Measurements from ENCODE around the gene SPG11.
"Not testable (repeated sequence)": the region's sequence is repeated elsewhere in the genome, so short reads cannot be mapped to it uniquely, and the experiment has no call there.

SPG11 gene

DNA sequence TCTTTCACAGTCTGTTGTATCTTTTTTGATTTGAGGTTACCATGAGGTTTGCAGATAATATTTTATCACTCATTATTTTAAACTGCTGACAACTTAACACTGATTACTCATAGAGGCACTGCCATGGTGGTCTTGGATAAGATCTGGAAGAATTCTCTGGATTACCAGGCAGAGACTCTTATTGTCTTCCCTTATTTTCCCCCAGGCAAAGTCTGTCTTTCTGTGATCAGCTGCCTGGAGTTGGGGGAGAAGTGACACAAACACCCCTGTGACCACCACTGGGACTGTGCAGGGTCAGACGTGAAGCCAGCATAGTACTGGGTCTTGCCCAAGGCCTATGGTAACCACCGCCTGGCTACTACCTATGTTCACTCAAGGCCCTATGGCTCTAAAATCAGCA is 42.9 kb upstream of the SPG11 start:
- TF ChIP-seq, protein P1, sequence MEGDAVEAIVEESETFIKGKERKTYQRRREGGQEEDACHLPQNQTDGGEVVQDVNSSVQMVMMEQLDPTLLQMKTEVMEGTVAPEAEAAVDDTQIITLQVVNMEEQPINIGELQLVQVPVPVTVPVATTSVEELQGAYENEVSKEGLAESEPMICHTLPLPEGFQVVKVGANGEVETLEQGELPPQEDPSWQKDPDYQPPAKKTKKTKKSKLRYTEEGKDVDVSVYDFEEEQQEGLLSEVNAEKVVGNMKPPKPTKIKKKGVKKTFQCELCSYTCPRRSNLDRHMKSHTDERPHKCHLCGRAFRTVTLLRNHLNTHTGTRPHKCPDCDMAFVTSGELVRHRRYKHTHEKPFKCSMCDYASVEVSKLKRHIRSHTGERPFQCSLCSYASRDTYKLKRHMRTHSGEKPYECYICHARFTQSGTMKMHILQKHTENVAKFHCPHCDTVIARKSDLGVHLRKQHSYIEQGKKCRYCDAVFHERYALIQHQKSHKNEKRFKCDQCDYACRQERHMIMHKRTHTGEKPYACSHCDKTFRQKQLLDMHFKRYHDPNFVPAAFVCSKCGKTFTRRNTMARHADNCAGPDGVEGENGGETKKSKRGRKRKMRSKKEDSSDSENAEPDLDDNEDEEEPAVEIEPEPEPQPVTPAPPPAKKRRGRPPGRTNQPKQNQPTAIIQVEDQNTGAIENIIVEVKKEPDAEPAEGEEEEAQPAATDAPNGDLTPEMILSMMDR (IDR thresholded peaks at IDR 0.05; ENCODE audit: low read depth, low read length), result no peak
- TF ChIP-seq EZH2phosphoT487 (IDR thresholded peaks at IDR 0.05; ENCODE audit: low read depth), result no peak
- Histone ChIP-seq H3K36me3 (replicated peaks; ENCODE audit: low read depth, low read length) (peaks cover 3% of the 10 kb centered on the region), H3K4me3 (ENCODE audit: low read length) (no peak overlapping the region), H3K27me3 (ENCODE audit: low read depth, low read length) (no peaks in the 10 kb centered on the region), H4K20me1 (ENCODE audit: insufficient read depth, low read length) (no peaks in the 10 kb centered on the region), H3K27ac (ENCODE audit: low read length) (no peak overlapping the region), H3K9ac (ENCODE audit: low read length) (no peak overlapping the region), H3K79me2 (ENCODE audit: low read length) (peaks cover 22% of the 10 kb centered on the region), H2AFZ (ENCODE audit: low read depth, low read length) (no peak overlapping the region), H3K4me1 (ENCODE audit: low read length) (peaks cover 10% of the 10 kb centered on the region), H3K4me2 (ENCODE audit: low read length) (no peak overlapping the region), H3K9me3 (ENCODE audit: insufficient read depth, low read length) (no peaks in the 10 kb centered on the region)

DNA sequence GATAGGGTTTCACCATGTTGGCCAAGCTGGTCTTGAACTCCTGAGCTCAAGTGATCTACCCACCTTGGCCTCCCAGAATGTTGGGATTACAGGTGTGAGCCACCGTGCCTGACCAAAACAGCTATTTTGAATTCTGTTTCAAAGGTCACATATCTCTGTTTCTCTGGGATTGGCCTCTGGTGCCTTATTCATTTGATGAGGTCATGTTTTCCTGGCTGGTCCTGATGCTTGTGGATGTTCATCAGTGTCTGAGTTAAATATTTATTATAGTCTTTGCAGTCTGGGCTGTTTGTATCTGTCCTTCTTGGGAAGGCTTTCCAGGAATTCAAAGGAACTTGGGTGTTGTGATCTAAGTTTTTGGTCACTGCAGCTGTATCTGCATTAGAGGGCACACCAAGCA is 42.5 kb upstream of the SPG11 start:
- Histone ChIP-seq H3K4me1 (ENCODE audit: low read length) (peaks cover 11% of the 10 kb centered on the region), H3K36me3 (replicated peaks; ENCODE audit: low read depth, low read length) (peaks cover 3% of the 10 kb centered on the region), H3K9ac (ENCODE audit: low read length) (no peak overlapping the region), H3K79me2 (ENCODE audit: low read length) (peaks cover 18% of the 10 kb centered on the region), H3K9me3 (ENCODE audit: insufficient read depth, low read length) (no peaks in the 10 kb centered on the region), H3K4me2 (ENCODE audit: low read length) (no peak overlapping the region), H2AFZ (ENCODE audit: low read depth, low read length) (no peak overlapping the region), H3K27ac (ENCODE audit: low read length) (no peak overlapping the region), H3K27me3 (ENCODE audit: low read depth, low read length) (no peaks in the 10 kb centered on the region), H4K20me1 (ENCODE audit: insufficient read depth, low read length) (no peaks in the 10 kb centered on the region), H3K4me3 (ENCODE audit: low read length) (no peak overlapping the region)
- TF ChIP-seq, protein P1 (IDR thresholded peaks at IDR 0.05; ENCODE audit: low read depth, low read length), result no peak
- TF ChIP-seq EZH2phosphoT487 (IDR thresholded peaks at IDR 0.05; ENCODE audit: low read depth), result no peak

DNA sequence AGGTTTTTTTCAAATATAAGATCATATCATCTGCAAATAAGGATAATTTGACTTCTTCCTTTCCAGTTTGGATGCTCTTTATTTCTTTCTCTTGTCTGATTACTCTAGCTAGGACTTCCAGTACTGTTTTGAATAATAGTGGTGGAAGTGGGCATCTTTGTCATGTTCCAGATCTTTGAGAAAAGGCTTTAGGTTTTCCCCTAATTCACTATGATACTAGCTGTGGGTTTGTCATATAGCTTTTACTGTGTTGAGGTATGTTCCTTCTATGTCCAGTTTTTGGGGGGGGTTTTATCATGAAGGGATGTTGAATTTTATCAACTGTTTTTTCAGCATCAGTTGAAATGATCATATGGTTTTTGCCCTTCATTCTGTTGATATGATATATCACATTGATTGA is 37.2 kb upstream of the SPG11 start:
- not testable (repeated sequence) for H3K27me3 ChIP-seq (ENCODE audit: low read depth, low read length); H3K4me2 ChIP-seq (ENCODE audit: low read length); H3K9ac ChIP-seq (ENCODE audit: low read length); H3K4me1 ChIP-seq (ENCODE audit: low read length); H3K79me2 ChIP-seq (ENCODE audit: low read length); H3K4me3 ChIP-seq (ENCODE audit: low read length); H3K27ac ChIP-seq (ENCODE audit: low read length); H4K20me1 ChIP-seq (ENCODE audit: insufficient read depth, low read length); H3K36me3 ChIP-seq (replicated peaks; ENCODE audit: low read depth, low read length); H2AFZ ChIP-seq (ENCODE audit: low read depth, low read length); H3K9me3 ChIP-seq (ENCODE audit: insufficient read depth, low read length)

DNA sequence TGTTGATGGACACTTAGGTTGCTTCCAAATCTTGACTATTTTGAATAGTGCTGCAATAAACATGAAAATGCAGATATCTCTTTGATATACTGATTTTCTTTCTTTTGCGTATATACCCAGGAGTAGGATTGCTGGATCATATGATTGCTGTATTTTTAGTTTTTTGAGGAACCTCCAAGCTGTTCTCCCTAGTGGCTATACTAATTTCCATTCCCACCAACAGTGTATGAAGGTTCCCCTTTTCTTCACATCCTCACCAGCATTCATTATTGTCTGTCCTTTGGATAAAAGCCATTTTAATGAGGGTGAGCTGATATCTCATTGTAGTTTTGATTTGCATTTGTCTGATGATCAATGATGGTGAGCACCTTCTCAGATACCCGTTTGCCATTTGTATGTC is 35.2 kb upstream of the SPG11 start:
- Histone ChIP-seq H3K27me3 (ENCODE audit: low read depth, low read length) (no peaks in the 10 kb centered on the region; the same call in 1 of the 2 replicates), H3K79me2 (ENCODE audit: low read length) (no peaks in the 10 kb centered on the region), H3K4me3 (ENCODE audit: low read length) (no peak overlapping the region), H4K20me1 (ENCODE audit: insufficient read depth, low read length) (no peaks in the 10 kb centered on the region), H3K27ac (ENCODE audit: low read length) (no peak overlapping the region), H3K9me3 (ENCODE audit: insufficient read depth, low read length) (no peaks in the 10 kb centered on the region), H3K4me2 (ENCODE audit: low read length) (no peak overlapping the region), H3K9ac (ENCODE audit: low read length) (no peak overlapping the region), H3K36me3 (replicated peaks; ENCODE audit: low read depth, low read length) (no peaks in the 10 kb centered on the region), H2AFZ (ENCODE audit: low read depth, low read length) (no peak overlapping the region), H3K4me1 (ENCODE audit: low read length) (peaks cover 6% of the 10 kb centered on the region; the same call in 1 of the 2 replicates)
- no peak for TF ChIP-seq EZH2phosphoT487 (IDR thresholded peaks at IDR 0.05; ENCODE audit: low read depth)
- TF ChIP-seq, protein P1 (IDR thresholded peaks at IDR 0.05; ENCODE audit: low read depth, low read length), result no peak

DNA sequence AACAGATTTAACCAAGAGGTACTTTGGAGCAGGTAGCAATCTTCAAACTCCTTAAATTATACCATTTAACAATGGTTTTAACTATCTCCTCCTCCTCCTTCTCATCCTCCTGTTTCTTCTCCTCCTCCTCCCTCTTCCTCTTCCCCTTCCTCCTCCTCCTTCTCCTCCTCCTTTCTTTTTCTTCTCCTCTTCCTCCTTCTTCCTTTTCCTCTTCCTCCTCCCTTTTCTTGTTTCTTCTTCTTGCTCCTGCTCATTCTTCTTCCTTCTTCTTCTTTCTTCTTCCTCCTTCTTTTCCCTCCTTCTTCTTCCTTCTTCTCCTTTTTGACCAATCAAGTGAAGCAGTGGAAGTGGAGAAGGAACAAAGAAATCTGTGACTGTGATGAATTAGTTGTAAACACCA is 33.6 kb upstream of the SPG11 start:
- no peaks in the 10 kb centered on the region for H3K9me3 ChIP-seq (ENCODE audit: insufficient read depth, low read length)
- H3K27ac ChIP-seq (ENCODE audit: low read length), result no peak overlapping the region
- H4K20me1 ChIP-seq (ENCODE audit: insufficient read depth, low read length), result no peaks in the 10 kb centered on the region
- no peaks in the 10 kb centered on the region for H3K79me2 ChIP-seq (ENCODE audit: low read length)
- no peak overlapping the region for H3K4me2 ChIP-seq (ENCODE audit: low read length)
- TF ChIP-seq, protein P1 (IDR thresholded peaks at IDR 0.05; ENCODE audit: low read depth, low read length), result no peak
- TF ChIP-seq EZH2phosphoT487 (IDR thresholded peaks at IDR 0.05; ENCODE audit: low read depth), result no peak
- no peak overlapping the region for H3K4me3 ChIP-seq (ENCODE audit: low read length)
- H3K9ac ChIP-seq (ENCODE audit: low read length), result no peak overlapping the region
- peaks cover 6% of the 10 kb centered on the region; the same call in 1 of the 2 replicates for H3K4me1 ChIP-seq (ENCODE audit: low read length)
- H3K36me3 ChIP-seq (replicated peaks; ENCODE audit: low read depth, low read length), result no peaks in the 10 kb centered on the region
- H3K27me3 ChIP-seq (ENCODE audit: low read depth, low read length), result no peaks in the 10 kb centered on the region; the same call in 1 of the 2 replicates
- no peak overlapping the region for H2AFZ ChIP-seq (ENCODE audit: low read depth, low read length)

All from OCI-LY3 (cell line).